HUES64 (cell line): Measurements from ENCODE around the gene C4orf33.

Source experiments
- H3K27ac ChIP-seq: 2 replicates; pipeline ENCODE4 v1.7.0; 2013; ENCODE audit warnings: low read depth, low read length, inconsistent platforms
- H3K27me3 ChIP-seq: 2 replicates; pipeline ENCODE4 v1.6.1; 2013; ENCODE audit warnings: mild to moderate bottlenecking, low read length; ENCODE audit not compliant: insufficient read depth
- H3K36me3 ChIP-seq: 2 replicates; pipeline ENCODE4 v1.6.1; 2013; ENCODE audit warnings: mild to moderate bottlenecking, low read length; ENCODE audit not compliant: insufficient read depth
- H3K4me1 ChIP-seq: 2 replicates; pipeline ENCODE4 v1.6.1; 2013; ENCODE audit warnings: mild to moderate bottlenecking, low read length, moderate library complexity; ENCODE audit not compliant: insufficient read depth
- H3K4me3 ChIP-seq: 2 replicates; pipeline ENCODE4 v1.5.1; 2013; ENCODE audit warnings: mild to moderate bottlenecking, low read length, moderate library complexity
- H3K9ac ChIP-seq: 2 replicates; pipeline ENCODE4 v1.6.1; 2013; ENCODE audit warnings: mild to moderate bottlenecking, low read depth, low read length
- H3K9me3 ChIP-seq: 2 replicates; pipeline ENCODE4 v1.6.1; 2013; ENCODE audit warnings: low read depth, low read length; ENCODE audit not compliant: insufficient read depth
- WGBS: fragments of 150-250, 120-280 bp; methylation state at CpG from one replicate; pipeline ENCODE4 v1.1.7; 2013; ENCODE audit warnings: missing lambda C conversion rate; 5-methylcytosine and 5-hydroxymethylcytosine counted together

C4orf33 gene

GRCh38 chr4:129152350-129152749, 56.4 kb downstream of the C4orf33 start:
- H3K9me3 ChIP-seq: no peaks in the 10 kb centered on the region
- WGBS: 95% methylated on average over 2 of the region's 2 CpGs
- H3K4me3 ChIP-seq: no peak overlapping the region
- H3K36me3 ChIP-seq: no peaks in the 10 kb centered on the region
- no peak overlapping the region for H3K27ac ChIP-seq
- no peaks in the 10 kb centered on the region for H3K4me1 ChIP-seq
- no peaks in the 10 kb centered on the region for H3K27me3 ChIP-seq
- no peak overlapping the region for H3K9ac ChIP-seq

- Histone ChIP-seq H3K36me3 (no peaks in the 10 kb centered on the region), H3K27ac (no peak overlapping the region), H3K4me3 (no peak overlapping the region), H3K9ac (no peak overlapping the region), H3K4me1 (no peaks in the 10 kb centered on the region), H3K27me3 (no peaks in the 10 kb centered on the region), H3K9me3 (0 out of 2 replicates have a peak, but pooled peaks cover 4% of the 10 kb centered on the region)
- 100% methylated on average over 1 of the region's 1 CpG for WGBS
Observed at GRCh38 chr4:129153700-129154099, 57.7 kb downstream of the C4orf33 start.

- Histone ChIP-seq H3K4me1 (no peaks in the 10 kb centered on the region), H3K9me3 (0 out of 2 replicates have a peak, but pooled peaks cover 4% of the 10 kb centered on the region), H3K27ac (no peak overlapping the region), H3K27me3 (no peaks in the 10 kb centered on the region), H3K9ac (no peak overlapping the region), H3K4me3 (no peak overlapping the region), H3K36me3 (no peaks in the 10 kb centered on the region)
Observed at GRCh38 chr4:129162450-129162849, 66.5 kb downstream of the C4orf33 start.

GRCh38 chr4:129163427-129163826, 67.5 kb downstream of the C4orf33 start:
- Histone ChIP-seq H3K9me3 (no peaks in the 10 kb centered on the region), H3K4me3 (no peak overlapping the region), H3K4me1 (no peaks in the 10 kb centered on the region), H3K27ac (no peak overlapping the region), H3K27me3 (no peaks in the 10 kb centered on the region), H3K9ac (no peak overlapping the region), H3K36me3 (no peaks in the 10 kb centered on the region)
- 96% methylated on average over 2 of the region's 3 CpGs for WGBS

GRCh38 chr4:129164243-129164642, 68.3 kb downstream of the C4orf33 start:
- H3K4me3 ChIP-seq: no peak overlapping the region
- H3K27ac ChIP-seq: no peak overlapping the region
- no peaks in the 10 kb centered on the region for H3K27me3 ChIP-seq

More at GRCh38 chr4:129164243-129164642, 68.3 kb downstream of the C4orf33 start:
- Histone ChIP-seq H3K4me1 (no peaks in the 10 kb centered on the region), H3K9ac (no peak overlapping the region), H3K9me3 (no peaks in the 10 kb centered on the region), H3K36me3 (no peaks in the 10 kb centered on the region)
- 84% methylated on average over 2 of the region's 3 CpGs for WGBS
